T-helper 2 cell treated with Interferon-gamma antibody and Interleukin-4, amounts not matched to agents 100 ng/mL and 5 ng/mL, for 36 hours (primary cell): ENCODE results near the gene CD70. TPM values are rescaled to one million over a fixed set of nuclear protein-coding genes. Genes with fewer than 3 reads are reported as not detected.
"Not testable (repeated sequence)": the region's sequence is repeated elsewhere in the genome, so short reads cannot be mapped to it uniquely, and the experiment has no call there.

ENCODE experiments used
- intact Hi-C: fragments of 100-400 bp; cut with micrococcal nuclease; formaldehyde crosslinking; loops from one replicate; pipeline ENCODE4 v1.15.1; 2023
- total RNA-seq: library from RNA; stranded (reverse); gene quantifications from 2 replicates; pipeline ENCODE4 v1.2.3, GENCODE V29; 2022

The CD70 gene
- total RNA-seq, 1 donor from 2014 or later: 30.1 TPM

- intact Hi-C loops: not testable (repeated sequence)
Observed at GRCh38 chr19:6598254-6598892, 7.4 kb upstream of the CD70 start.

GRCh38 chr19:6597471-6598253 lies 6.7 kb upstream of the CD70 start:
- intact Hi-C loops: not testable (repeated sequence)

GRCh38 chr19:6596621-6597020 lies 5.7 kb upstream of the CD70 start:
- intact Hi-C loops: no loop called here

GRCh38 chr19:6593651-6594416 lies 2.9 kb upstream of the CD70 start:
- intact Hi-C loops: no loop called here

- intact Hi-C loops: loop anchor here (2.0 kb wide), 1 partner anchor 72 kb away; no protein-coding TSS in a partner anchor
Observed at GRCh38 chr19:6590258-6590826, 608 bp downstream of the CD70 start.

- intact Hi-C loops: loop anchor here (2.0 kb wide), 1 partner anchor 71 kb away; no protein-coding TSS in a partner anchor
Observed at GRCh38 chr19:6589711-6590257, 1.2 kb downstream of the CD70 start.

GRCh38 chr19:6588508-6589345 lies 2.2 kb downstream of the CD70 start:
- intact Hi-C loops: no loop called here

- intact Hi-C loops: no loop called here
Observed at GRCh38 chr19:6587998-6588507, 2.9 kb downstream of the CD70 start.

GRCh38 chr19:6587093-6587820 lies 3.7 kb downstream of the CD70 start:
- intact Hi-C loops: no loop called here

- intact Hi-C loops: no loop called here
Observed at GRCh38 chr19:6586726-6587092, 4.2 kb downstream of the CD70 start.

GRCh38 chr19:6586056-6586455 lies 4.9 kb downstream of the CD70 start:
- intact Hi-C loops: no loop called here

- intact Hi-C loops: not testable (repeated sequence)
Observed at GRCh38 chr19:6582515-6583484, 8.2 kb downstream of the CD70 start.

GRCh38 chr19:6580313-6580712 lies 10.6 kb downstream of the CD70 start:
- intact Hi-C loops: no loop called here

GRCh38 chr19:6579450-6580178 lies 11.3 kb downstream of the CD70 start:
- intact Hi-C loops: no loop called here

GRCh38 chr19:6577476-6578125 lies 13.3 kb downstream of the CD70 start:
- intact Hi-C loops: no loop called here

- intact Hi-C loops: no loop called here
Observed at GRCh38 chr19:6576869-6577475, 14.0 kb downstream of the CD70 start.

GRCh38 chr19:6573350-6573749 lies 17.6 kb downstream of the CD70 start:
- intact Hi-C loops: no loop called here
